Effector memory CD4-positive, alpha-beta T cell (primary cell): ENCODE results near the gene IQCK.

ENCODE experiments used
- DNase-seq, 3 donors: peaks; one replicate each; pipeline ENCODE4 v3.0.0-alpha.2; 2020
- H3K27ac ChIP-seq: 2 replicates; pipeline ENCODE4 v1.7.0; 2013; ENCODE audit warnings: mild to moderate bottlenecking, low read length, moderate library complexity; ENCODE audit not compliant: insufficient read depth, poor library complexity, severe bottlenecking
- H3K27me3 ChIP-seq: replicated peaks from 2 replicates; pipeline ENCODE4 v1.7.0; 2013; ENCODE audit warnings: mild to moderate bottlenecking, low read length; ENCODE audit not compliant: insufficient read depth, control insufficient read depth, poor library complexity, severe bottlenecking
- H3K36me3 ChIP-seq: 2 replicates; pipeline ENCODE4 v1.7.0; 2013; ENCODE audit warnings: mild to moderate bottlenecking, low read length, moderate library complexity; ENCODE audit not compliant: control insufficient read depth, insufficient read depth
- H3K4me1 ChIP-seq: 2 replicates; pipeline ENCODE4 v1.7.0; 2013; ENCODE audit warnings: low read length, mild to moderate bottlenecking; ENCODE audit not compliant: control insufficient read depth, insufficient read depth, poor library complexity, severe bottlenecking
- H3K4me3 ChIP-seq: 2 replicates; pipeline ENCODE4 v1.7.0; 2013; ENCODE audit warnings: low read length, low read depth, mild to moderate bottlenecking; ENCODE audit not compliant: insufficient read depth, poor library complexity, severe bottlenecking
- H3K9me3 ChIP-seq: 2 replicates; pipeline ENCODE4 v1.7.0; 2013; ENCODE audit warnings: mild to moderate bottlenecking, low read length, moderate library complexity; ENCODE audit not compliant: control insufficient read depth

IQCK gene

DNA sequence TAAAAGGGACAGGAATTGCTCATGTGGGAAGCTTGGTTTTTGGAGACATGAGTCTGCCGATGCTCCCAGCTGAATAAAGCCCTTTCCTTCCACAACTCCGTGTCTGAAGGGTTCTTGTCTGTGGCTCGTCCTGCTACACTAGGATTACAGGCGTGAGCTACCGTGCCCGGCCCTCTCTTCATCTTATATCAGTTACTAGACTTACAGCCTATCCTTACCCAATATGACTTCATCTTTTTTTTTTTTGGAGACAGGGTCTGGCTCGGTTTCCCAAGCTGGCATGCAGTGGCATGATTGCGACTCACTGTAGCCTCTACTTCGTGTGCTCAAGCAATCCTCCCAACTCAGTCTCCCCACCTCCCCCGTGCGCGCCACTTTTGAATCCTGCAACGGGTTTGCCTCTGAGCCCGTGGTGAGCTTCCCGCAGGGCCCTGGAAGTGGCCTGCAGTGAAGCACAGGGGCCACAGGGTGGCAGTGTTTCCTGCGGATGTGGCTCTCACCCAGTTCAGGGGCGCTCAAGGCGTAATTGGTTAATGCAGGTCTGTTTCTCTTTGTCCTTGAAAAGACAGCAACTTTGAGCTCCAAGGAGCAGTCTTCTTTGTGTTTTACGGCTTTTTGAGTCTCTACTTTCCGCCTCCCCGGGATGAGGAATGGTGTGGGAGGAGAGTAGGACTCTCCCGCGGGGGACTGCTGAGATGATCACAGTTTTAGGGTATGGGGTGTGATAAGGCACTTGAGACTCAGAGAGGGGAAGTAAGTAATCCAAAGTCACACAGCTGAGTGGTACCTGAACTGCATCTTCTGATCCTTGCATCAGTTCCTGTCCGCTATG is 189.3 kb downstream of the IQCK start:
- H3K9me3 ChIP-seq = no peaks in the 10 kb centered on the region
- H3K4me1 ChIP-seq = peaks cover 7% of the 10 kb centered on the region
- H3K27ac ChIP-seq = no peak overlapping the region
- H3K36me3 ChIP-seq = no peaks in the 10 kb centered on the region
- H3K27me3 ChIP-seq = no peaks in the 10 kb centered on the region
- H3K4me3 ChIP-seq = peak overlapping the region; percentile 15
- peak; percentile 17 to 46 (median 33) for DNase-seq
